ENCODE data around the gene ACSS1. TPM values are rescaled to one million over a fixed set of nuclear protein-coding genes. Genes with fewer than 3 reads are reported as not detected.

The ACSS1 gene
- total and polyA plus RNA-seq, 2 experiments from 2014 or later, result 1.3 to 4.1 TPM

- no peak for TF ChIP-seq ZNF462 (CRISPR knock-in tag; IDR thresholded peaks at IDR 0.05)
- TF ChIP-seq EZH2phosphoT487 (IDR thresholded peaks at IDR 0.05; ENCODE audit: unreplicated experiment), result no peak
- no peak for TF ChIP-seq CTCF (conservative IDR thresholded peaks at IDR 0.05; ENCODE audit: low read depth in 2 of 2)
- TF ChIP-seq REST (IDR thresholded peaks at IDR 0.05; ENCODE audit: unreplicated experiment), result no peak
- no peak for TF ChIP-seq ZNF331 (CRISPR knock-in tag; IDR thresholded peaks at IDR 0.05; ENCODE audit: low read depth)
- no peak for TF ChIP-seq EZH2 (IDR thresholded peaks at IDR 0.05; ENCODE audit: low read depth, unreplicated experiment)
Observed at GRCh38 chr20:25035921-25036320, 22.0 kb downstream of the ACSS1 start (continued).
